Omental fat pad (tissue), 4 donors: Measurements from ENCODE around the gene SYNE2. TPM values are rescaled to one million over a fixed set of nuclear protein-coding genes. Genes with fewer than 3 reads are reported as not detected.

Experiments used
- ATAC-seq: fragments of 150-250 bp; one replicate; pipeline ENCODE4 v1.9.1; 2016; ENCODE audit warnings: mild to moderate bottlenecking, moderate library complexity; ENCODE audit not compliant: low FRiP score
- DNase-seq: peaks from one replicate; pipeline ENCODE4 v3.0.0-alpha.2; 2019; ENCODE audit warnings: low spot score
- CTCF ChIP-seq, 3 donors: fragments of 450-650 bp; IDR thresholded peaks; one replicate each; pipeline ENCODE4 v1.5.1; 2016 to 2017; ENCODE audit warnings: antibody characterized with exemption in 3 of 3, mild to moderate bottlenecking in 3 of 3, moderate library complexity in 2 of 3
- total RNA-seq, 4 donors: library from RNA; depleted of rRNA; stranded (reverse); fragments of >200 nt; gene quantifications; one replicate each; pipeline ENCODE4 v1.1.0, GENCODE V29; 2016

Gene SYNE2
- total RNA-seq, 4 donors from 2014 or later = 162 to 274 (median 207) TPM

GRCh38 chr14:64245491-64245890 lies 392.7 kb downstream of the SYNE2 start:
- no peak for TF ChIP-seq CTCF (IDR thresholded peaks at IDR 0.05)
- ATAC-seq = no peak
- DNase-seq = no peak

GRCh38 chr14:64246688-64247087 lies 393.9 kb downstream of the SYNE2 start:
- DNase-seq (no peak), ATAC-seq (no peak)
- no peak for TF ChIP-seq CTCF (IDR thresholded peaks at IDR 0.05)

GRCh38 chr14:64247195-64247594 lies 394.4 kb downstream of the SYNE2 start:
- no peak for ATAC-seq
- no peak for DNase-seq
- TF ChIP-seq CTCF (IDR thresholded peaks at IDR 0.05) = no peak

GRCh38 chr14:64248689-64249088 lies 395.9 kb downstream of the SYNE2 start:
- no peak for TF ChIP-seq CTCF (IDR thresholded peaks at IDR 0.05)
- ATAC-seq = no peak
- no peak for DNase-seq

GRCh38 chr14:64249363-64249762 lies 396.6 kb downstream of the SYNE2 start:
- no peak for ATAC-seq
- no peak for DNase-seq
- no peak for TF ChIP-seq CTCF (IDR thresholded peaks at IDR 0.05)

- DNase-seq (no peak), ATAC-seq (no peak)
- TF ChIP-seq CTCF (IDR thresholded peaks at IDR 0.05) = no peak
Observed at GRCh38 chr14:64253672-64254071, 400.9 kb downstream of the SYNE2 start.

GRCh38 chr14:64255756-64256155 lies 403.0 kb downstream of the SYNE2 start:
- ATAC-seq (no peak), DNase-seq (no peak)
- TF ChIP-seq CTCF (IDR thresholded peaks at IDR 0.05) = no peak
